ENCODE results near the gene MRPL19. TPM values are rescaled to one million over a fixed set of nuclear protein-coding genes. Genes with fewer than 3 reads are reported as not detected.

MRPL19 gene
- total and polyA plus RNA-seq, 2 of the 13 experiments (the other 11 are each of a cell fraction or from before 2014, with no cell fraction given): 43.2 to 163 TPM

DNA sequence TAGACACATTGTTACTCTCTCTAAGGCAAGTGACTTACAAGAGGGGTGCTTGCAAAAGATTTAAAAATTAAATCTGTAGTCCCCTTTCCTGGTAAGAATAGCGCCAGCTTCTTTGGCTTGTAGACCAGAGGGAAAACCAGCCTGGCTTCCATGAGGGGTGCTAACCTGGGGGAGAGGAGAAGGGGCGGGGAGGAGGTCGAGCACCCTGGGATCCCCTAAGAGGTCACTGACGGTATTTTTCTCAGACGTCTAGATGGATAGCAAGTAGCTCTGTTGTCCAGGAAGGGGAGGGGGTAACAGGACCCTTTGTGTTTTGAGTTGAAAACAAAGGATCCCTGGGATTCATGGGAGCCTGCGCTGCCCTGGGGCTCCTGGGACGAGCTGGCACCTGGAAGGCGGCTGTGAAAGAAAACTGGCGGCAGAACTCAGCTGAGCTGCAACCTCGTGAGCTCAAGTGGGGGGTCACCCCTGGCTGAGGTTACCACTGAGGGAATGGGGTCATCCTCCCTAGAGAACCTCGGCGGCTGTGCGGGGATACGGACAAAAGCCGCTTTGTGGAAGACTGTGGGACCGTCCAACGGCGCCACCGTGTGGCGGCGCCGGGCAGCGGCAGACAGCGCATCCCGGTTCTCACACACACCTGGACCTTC, 37.8 kb upstream of the MRPL19 start (continued):
- TF ChIP-seq MYC (CRISPR knock-in tag; IDR thresholded peaks at IDR 0.05; ENCODE audit: borderline replicate concordance) (peak; percentile 69; the same call in 1 of the 2 replicates), ZNF878 (CRISPR knock-in tag; IDR thresholded peaks at IDR 0.05) (no peak), KDM5A (IDR thresholded peaks at IDR 0.05; ENCODE audit: borderline replicate concordance, low read length) (peak; percentile 47; the same call in 1 of the 2 replicates), ZNF713 (CRISPR knock-in tag; IDR thresholded peaks at IDR 0.05) (no peak), ONECUT2 (CRISPR knock-in tag; IDR thresholded peaks at IDR 0.05) (no peak), ZIK1 (CRISPR knock-in tag; IDR thresholded peaks at IDR 0.05; ENCODE audit: borderline replicate concordance, low read depth) (no peak), KMT2A (CRISPR knock-in tag; IDR thresholded peaks at IDR 0.05) (peak; percentile 57; the same call in 1 of the 2 replicates), ZBTB7A (CRISPR knock-in tag; IDR thresholded peaks at IDR 0.05) (peak; percentile 38; the same call in 1 of the 2 replicates), NR2F6 (IDR thresholded peaks at IDR 0.05) (peak; percentile 43), NR2F6 (CRISPR knock-in tag; IDR thresholded peaks at IDR 0.05) (peak; percentile 48; the same call in 1 of the 2 replicates), FOXO1 (CRISPR knock-in tag; IDR thresholded peaks at IDR 0.05) (peak; percentile 27; the same call in 1 of the 2 replicates), NR3C1 (CRISPR knock-in tag; IDR thresholded peaks at IDR 0.05) (no peak), ZNF232 (CRISPR knock-in tag; IDR thresholded peaks at IDR 0.05; ENCODE audit: borderline replicate concordance) (0 out of 2 replicates have a peak, but pooled peaks have one; percentile 36), IKZF4 (CRISPR knock-in tag; IDR thresholded peaks at IDR 0.05; ENCODE audit: borderline replicate concordance, low read depth, not compliant biosample characterization) (peak; percentile 73), ZNF563 (CRISPR knock-in tag; IDR thresholded peaks at IDR 0.05) (0 out of 2 replicates have a peak, but pooled peaks have one; percentile 47), ZFY (CRISPR knock-in tag; IDR thresholded peaks at IDR 0.05) (no peak), SIX1 (CRISPR knock-in tag; IDR thresholded peaks at IDR 0.05; ENCODE audit: borderline replicate concordance) (peak; percentile 53; the same call in 1 of the 2 replicates), ZNF263 (CRISPR knock-in tag; IDR thresholded peaks at IDR 0.05) (peak; percentile 53)
- TF ChIP-seq, protein P1, sequence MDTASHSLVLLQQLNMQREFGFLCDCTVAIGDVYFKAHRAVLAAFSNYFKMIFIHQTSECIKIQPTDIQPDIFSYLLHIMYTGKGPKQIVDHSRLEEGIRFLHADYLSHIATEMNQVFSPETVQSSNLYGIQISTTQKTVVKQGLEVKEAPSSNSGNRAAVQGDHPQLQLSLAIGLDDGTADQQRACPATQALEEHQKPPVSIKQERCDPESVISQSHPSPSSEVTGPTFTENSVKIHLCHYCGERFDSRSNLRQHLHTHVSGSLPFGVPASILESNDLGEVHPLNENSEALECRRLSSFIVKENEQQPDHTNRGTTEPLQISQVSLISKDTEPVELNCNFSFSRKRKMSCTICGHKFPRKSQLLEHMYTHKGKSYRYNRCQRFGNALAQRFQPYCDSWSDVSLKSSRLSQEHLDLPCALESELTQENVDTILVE (CRISPR knock-in tag; IDR thresholded peaks at IDR 0.05): peak; percentile 55; the same call in 1 of the 2 replicates
- TF ChIP-seq, protein P2, sequence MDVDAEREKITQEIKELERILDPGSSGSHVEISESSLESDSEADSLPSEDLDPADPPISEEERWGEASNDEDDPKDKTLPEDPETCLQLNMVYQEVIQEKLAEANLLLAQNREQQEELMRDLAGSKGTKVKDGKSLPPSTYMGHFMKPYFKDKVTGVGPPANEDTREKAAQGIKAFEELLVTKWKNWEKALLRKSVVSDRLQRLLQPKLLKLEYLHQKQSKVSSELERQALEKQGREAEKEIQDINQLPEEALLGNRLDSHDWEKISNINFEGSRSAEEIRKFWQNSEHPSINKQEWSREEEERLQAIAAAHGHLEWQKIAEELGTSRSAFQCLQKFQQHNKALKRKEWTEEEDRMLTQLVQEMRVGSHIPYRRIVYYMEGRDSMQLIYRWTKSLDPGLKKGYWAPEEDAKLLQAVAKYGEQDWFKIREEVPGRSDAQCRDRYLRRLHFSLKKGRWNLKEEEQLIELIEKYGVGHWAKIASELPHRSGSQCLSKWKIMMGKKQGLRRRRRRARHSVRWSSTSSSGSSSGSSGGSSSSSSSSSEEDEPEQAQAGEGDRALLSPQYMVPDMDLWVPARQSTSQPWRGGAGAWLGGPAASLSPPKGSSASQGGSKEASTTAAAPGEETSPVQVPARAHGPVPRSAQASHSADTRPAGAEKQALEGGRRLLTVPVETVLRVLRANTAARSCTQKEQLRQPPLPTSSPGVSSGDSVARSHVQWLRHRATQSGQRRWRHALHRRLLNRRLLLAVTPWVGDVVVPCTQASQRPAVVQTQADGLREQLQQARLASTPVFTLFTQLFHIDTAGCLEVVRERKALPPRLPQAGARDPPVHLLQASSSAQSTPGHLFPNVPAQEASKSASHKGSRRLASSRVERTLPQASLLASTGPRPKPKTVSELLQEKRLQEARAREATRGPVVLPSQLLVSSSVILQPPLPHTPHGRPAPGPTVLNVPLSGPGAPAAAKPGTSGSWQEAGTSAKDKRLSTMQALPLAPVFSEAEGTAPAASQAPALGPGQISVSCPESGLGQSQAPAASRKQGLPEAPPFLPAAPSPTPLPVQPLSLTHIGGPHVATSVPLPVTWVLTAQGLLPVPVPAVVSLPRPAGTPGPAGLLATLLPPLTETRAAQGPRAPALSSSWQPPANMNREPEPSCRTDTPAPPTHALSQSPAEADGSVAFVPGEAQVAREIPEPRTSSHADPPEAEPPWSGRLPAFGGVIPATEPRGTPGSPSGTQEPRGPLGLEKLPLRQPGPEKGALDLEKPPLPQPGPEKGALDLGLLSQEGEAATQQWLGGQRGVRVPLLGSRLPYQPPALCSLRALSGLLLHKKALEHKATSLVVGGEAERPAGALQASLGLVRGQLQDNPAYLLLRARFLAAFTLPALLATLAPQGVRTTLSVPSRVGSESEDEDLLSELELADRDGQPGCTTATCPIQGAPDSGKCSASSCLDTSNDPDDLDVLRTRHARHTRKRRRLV (CRISPR knock-in tag; IDR thresholded peaks at IDR 0.05): no peak
- TF ChIP-seq, protein P3, sequence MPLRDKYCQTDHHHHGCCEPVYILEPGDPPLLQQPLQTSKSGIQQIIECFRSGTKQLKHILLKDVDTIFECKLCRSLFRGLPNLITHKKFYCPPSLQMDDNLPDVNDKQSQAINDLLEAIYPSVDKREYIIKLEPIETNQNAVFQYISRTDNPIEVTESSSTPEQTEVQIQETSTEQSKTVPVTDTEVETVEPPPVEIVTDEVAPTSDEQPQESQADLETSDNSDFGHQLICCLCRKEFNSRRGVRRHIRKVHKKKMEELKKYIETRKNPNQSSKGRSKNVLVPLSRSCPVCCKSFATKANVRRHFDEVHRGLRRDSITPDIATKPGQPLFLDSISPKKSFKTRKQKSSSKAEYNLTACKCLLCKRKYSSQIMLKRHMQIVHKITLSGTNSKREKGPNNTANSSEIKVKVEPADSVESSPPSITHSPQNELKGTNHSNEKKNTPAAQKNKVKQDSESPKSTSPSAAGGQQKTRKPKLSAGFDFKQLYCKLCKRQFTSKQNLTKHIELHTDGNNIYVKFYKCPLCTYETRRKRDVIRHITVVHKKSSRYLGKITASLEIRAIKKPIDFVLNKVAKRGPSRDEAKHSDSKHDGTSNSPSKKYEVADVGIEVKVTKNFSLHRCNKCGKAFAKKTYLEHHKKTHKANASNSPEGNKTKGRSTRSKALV (CRISPR knock-in tag; IDR thresholded peaks at IDR 0.05): peak; percentile 64

All from HepG2 (cell line).